Measurements from ENCODE around the gene EPHA7.

GRCh38 chr6:93307505-93308409 is 111.6 kb downstream of the EPHA7 start:
- TF ChIP-seq CTCF (IDR thresholded peaks at IDR 0.05), result no peak
- no peak for TF ChIP-seq ZFX (IDR thresholded peaks at IDR 0.05; ENCODE audit: borderline replicate concordance)
